Measurements from ENCODE around the gene OLFML2B.

- TF ChIP-seq ZNF184 (tag by site-specific recombination; IDR thresholded peaks at IDR 0.05) = no peak
- TF ChIP-seq KLF10 (tag by site-specific recombination; IDR thresholded peaks at IDR 0.05) = no peak
- no peak for TF ChIP-seq ZNF514 (tag by site-specific recombination; IDR thresholded peaks at IDR 0.05)
- no peak for TF ChIP-seq TCF7L2 (IDR thresholded peaks at IDR 0.05; ENCODE audit: borderline replicate concordance, low read depth, low read length)
- TF ChIP-seq ZNF221 (tag by site-specific recombination; IDR thresholded peaks at IDR 0.05; ENCODE audit: borderline replicate concordance) = no peak
- TF ChIP-seq ZEB2 (tag by site-specific recombination; IDR thresholded peaks at IDR 0.05) = no peak
- no peak for TF ChIP-seq ZNF660 (tag by site-specific recombination; IDR thresholded peaks at IDR 0.05)
- no peak for TF ChIP-seq GLI2 (tag by site-specific recombination; IDR thresholded peaks at IDR 0.05; ENCODE audit: borderline replicate concordance, low read depth)
- TF ChIP-seq, protein P1, sequence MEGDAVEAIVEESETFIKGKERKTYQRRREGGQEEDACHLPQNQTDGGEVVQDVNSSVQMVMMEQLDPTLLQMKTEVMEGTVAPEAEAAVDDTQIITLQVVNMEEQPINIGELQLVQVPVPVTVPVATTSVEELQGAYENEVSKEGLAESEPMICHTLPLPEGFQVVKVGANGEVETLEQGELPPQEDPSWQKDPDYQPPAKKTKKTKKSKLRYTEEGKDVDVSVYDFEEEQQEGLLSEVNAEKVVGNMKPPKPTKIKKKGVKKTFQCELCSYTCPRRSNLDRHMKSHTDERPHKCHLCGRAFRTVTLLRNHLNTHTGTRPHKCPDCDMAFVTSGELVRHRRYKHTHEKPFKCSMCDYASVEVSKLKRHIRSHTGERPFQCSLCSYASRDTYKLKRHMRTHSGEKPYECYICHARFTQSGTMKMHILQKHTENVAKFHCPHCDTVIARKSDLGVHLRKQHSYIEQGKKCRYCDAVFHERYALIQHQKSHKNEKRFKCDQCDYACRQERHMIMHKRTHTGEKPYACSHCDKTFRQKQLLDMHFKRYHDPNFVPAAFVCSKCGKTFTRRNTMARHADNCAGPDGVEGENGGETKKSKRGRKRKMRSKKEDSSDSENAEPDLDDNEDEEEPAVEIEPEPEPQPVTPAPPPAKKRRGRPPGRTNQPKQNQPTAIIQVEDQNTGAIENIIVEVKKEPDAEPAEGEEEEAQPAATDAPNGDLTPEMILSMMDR (tag by site-specific recombination; IDR thresholded peaks at IDR 0.05) = no peak
- TF ChIP-seq ZNF24 (tag by site-specific recombination; IDR thresholded peaks at IDR 0.05) = no peak
Observed at GRCh38 chr1:161956097-161956496, 67.6 kb downstream of the OLFML2B start.

Measured in HEK293 (cell line).